Measurements from ENCODE around the gene ADARB2.

DNA sequence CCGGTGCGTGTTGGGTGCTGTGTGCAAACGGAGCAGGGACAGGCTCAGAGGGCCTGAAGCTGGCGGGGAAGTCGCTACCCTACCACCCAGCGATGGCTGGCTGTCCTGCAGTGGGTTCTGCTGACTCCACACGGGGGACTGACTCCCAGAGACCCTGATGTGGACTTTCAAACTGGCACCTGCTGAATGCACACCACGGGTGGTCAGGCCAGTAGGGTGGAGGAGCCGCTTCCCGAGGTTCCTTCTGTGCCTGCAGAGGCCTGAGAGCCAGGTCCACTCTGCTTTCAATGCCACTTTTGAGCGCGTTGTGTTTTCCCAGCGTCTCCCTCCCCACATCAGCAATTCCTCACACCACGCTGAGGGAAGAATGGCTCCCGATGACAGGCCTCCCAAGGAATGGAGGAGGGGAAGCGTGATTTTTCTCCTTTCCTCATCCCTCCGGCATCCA is 135.3 kb downstream of the ADARB2 start:
- TF ChIP-seq, protein P1, sequence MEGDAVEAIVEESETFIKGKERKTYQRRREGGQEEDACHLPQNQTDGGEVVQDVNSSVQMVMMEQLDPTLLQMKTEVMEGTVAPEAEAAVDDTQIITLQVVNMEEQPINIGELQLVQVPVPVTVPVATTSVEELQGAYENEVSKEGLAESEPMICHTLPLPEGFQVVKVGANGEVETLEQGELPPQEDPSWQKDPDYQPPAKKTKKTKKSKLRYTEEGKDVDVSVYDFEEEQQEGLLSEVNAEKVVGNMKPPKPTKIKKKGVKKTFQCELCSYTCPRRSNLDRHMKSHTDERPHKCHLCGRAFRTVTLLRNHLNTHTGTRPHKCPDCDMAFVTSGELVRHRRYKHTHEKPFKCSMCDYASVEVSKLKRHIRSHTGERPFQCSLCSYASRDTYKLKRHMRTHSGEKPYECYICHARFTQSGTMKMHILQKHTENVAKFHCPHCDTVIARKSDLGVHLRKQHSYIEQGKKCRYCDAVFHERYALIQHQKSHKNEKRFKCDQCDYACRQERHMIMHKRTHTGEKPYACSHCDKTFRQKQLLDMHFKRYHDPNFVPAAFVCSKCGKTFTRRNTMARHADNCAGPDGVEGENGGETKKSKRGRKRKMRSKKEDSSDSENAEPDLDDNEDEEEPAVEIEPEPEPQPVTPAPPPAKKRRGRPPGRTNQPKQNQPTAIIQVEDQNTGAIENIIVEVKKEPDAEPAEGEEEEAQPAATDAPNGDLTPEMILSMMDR (conservative IDR thresholded peaks at IDR 0.05; ENCODE audit: low read depth in 2 of 2), result no peak
- TF ChIP-seq JUNB (IDR thresholded peaks at IDR 0.05; ENCODE audit: unreplicated experiment), result no peak
- no peak for TF ChIP-seq EZH2 (IDR thresholded peaks at IDR 0.05; ENCODE audit: low read depth, unreplicated experiment)
